HTERT RPE-1 (cell line): ENCODE results near the gene ZCCHC14.
"Not testable (repeated sequence)": the region's sequence is repeated elsewhere in the genome, so short reads cannot be mapped to it uniquely, and the experiment has no call there.

Experiments used
- in situ Hi-C: fragments of 300-500 bp; cut with MboI; formaldehyde crosslinking; loops from 4 replicates; pipeline ENCODE4 v1.14.3; 2020; ENCODE audit warnings: low sequenced_read_pairs

The ZCCHC14 gene

DNA sequence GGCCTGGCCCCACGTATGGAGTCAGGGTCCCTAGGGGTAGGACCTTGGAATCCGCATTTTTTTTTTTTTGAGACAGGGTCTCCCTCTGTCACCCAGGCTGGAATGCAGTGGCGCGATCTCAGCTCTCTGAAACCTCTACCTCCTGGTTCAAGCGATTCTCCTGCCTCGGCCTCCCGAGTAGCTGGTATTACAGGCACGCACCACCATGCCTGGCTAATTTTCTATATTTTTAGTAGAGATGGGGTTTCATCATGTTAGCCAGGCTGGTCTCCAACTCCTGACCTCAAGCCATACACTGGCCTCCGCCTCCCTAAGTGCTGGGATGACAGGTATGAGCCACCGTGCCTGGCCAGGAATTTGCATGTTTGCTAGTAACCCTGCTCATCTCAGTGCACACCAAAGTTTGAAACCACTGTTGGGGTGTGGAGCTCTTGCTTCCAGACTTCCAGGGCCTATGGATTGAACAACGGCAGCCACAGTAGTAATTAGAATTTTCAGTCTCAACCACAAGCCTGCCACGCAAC, 5.0 kb upstream of the ZCCHC14 start:
- in situ Hi-C loops = not testable (repeated sequence)

DNA sequence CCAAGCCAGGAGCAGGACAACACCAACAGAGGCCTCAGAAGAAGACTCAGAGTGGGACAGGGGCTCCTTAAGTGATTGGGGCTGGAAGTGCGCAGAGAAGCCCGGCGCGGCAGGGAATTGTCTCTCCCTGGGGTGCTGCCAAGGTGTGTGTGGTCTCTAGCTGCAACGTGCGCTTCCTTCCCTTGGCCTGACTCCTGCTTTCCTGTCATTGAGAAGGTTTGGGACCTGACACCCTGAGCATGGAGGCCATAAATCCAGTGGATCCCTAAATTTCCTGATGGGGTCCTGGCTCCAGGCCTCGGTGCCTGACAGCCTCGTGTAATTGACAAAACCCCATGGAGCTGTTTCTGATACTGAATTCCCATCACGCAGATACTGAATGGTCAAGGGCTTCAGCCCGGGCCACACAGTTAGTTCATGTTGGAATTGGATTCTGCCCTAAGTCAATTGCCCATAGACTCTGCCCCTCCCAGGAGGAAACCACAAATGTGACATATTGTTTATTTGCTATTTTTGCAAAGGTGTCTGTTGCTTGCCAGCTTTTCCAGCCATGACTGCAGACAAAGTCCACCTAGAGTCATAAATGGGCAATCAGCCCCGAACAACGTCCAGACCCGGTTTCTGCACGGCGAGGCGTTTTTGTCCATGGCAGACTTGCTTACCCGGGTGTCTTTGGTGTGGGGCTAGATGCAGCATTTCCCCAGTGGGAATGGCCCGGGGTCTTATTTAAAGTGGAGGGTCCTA, 4.4 kb upstream of the ZCCHC14 start:
- in situ Hi-C loops = not testable (repeated sequence)

DNA sequence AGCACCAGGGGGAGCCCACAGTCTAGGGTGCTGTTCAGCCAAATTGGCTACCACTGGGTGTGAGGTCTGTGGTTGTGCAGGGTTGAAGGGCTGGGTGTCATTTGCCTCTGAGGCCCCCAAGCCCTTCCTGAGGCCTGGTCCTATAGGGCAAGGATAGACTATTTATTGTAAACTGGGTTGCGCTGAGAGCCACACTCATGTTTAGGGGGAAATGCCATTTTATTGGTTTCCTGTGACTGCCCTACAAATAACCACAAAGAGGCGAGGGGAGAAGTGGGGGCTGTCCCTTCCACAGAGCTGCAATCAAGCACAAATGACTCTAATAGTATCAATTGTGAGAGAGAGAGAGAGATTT, 3.6 kb upstream of the ZCCHC14 start:
- in situ Hi-C loops = no loop called here

DNA sequence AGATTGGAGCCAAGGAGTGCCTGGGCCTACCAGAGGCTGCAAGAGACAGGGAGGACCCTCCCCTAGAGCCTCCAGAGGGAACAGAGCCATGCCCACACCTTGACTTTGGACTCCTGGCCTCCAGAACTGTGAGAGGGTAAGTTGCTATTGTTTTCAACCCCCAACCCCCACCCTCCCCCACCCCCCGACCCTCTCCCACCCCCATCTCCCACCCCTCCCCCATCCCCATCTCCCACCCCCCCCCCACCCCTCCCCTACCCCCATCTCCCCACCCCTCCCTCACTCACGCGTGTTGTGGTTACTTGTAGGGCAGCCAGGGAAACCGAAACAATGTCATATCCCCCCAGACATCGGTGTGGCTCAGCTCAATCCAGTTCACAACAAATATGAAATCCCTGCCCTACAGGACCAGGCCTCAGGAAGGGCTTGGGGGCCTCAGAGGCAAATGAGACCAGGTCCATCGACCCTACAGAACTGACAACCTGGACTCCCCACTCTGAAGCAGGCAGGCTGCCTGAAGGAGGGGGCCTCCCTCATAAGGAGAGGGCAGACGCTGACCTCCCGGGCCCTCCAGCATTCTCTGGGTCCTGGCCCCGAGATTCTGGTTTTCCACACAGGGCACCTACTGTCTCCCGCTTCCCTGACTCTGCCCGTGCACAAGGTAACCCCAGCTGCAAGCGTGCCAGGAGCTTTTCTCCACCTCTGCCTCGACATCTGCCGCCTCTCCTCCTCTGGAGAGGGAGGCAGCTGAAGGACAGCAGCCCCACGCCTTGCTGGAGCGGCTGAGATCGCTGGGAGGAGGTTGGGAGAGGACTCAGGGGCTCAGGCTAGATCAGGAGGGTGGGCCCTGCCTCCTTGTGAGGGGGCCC, 3.0 kb upstream of the ZCCHC14 start:
- in situ Hi-C loops = no loop called here

DNA sequence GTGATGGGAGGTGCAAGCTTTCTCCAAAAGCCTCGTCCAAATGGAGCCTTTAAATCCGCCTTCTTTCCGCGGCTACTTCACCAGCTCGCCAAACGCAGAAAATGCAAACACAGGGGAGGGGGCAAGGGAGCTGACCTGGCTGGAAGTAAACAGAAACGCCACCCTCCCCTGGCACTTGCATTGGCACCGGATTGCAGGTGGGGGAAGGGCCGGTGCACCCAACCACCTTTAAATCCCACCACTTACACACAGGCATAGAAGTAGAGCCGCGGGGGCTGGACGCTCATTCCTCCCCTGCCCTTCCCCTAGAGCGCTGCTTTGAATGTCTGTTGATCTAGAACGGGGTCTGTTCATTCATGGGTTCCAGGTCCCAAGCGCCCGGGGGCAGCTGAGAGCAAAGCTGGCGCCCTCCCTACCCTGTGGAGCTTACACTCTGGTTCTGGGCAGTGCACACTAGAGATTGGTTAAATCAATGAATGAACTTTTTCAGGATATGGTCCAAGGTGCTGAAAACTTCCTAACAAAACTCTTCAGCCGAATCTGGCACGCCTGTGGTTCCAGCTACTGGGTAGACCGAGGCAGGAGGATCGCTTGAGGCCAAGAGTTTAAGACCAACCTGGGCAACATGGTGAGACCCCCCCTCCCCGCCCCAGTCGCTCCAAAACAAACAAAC, 920 bp upstream of the ZCCHC14 start:
- in situ Hi-C loops = no loop called here

DNA sequence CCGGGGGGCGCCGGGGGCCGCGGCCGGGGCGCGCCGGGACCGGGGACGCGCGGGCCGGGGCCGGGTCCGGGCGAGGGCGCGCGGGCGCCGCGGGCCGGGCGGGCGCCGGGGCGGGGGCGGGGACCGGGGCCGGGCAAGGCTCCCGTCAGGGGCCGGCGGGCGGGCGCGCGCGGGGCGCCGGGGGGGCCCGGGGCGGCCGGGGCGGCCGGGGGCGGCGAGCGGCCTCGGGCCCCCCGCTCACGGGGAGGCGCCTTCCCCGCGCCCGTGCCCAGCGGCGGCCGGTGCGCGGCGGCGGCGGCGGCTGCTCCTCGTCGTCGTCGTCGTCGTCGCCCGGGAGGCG, 563 bp downstream of the ZCCHC14 start:
- in situ Hi-C loops = no loop called here

DNA sequence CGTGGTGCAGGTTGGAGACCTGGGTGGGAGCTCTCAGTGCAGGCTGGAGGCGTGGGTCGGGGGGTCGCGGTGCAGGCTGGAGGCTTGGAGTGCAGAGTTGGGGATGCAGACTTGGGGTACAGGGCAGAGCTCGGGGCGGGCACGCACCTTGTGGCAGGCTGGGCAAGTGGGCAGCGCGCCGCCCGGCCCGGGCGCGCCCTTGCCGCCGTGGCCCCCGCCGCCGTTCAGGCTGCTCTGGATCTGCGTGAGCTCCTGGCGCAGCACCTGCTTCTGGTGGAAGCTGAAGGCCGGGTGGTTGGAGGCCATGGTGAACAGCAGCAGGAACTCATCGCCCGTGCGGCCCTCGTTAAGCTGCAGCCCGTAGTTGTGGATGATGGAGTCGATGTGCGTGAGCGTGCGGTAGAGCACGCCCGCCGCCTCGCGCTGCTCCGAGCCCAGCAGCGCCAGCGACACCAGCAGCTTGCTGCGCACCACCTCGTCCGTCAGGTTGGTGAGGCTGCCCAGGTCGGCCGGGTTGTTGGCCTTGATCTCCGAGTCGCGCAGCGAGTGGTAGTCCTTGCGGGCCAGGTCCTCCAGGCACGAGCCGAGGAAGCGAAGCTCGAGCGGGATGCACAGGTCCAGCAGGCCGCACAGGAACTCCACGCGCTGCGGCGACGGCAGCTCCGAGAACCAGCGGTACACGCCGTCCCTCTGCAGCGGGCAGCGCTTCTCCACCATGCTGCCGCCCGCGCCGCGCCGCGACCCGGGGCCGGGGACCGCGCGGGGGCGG, 1.1 kb downstream of the ZCCHC14 start:
- in situ Hi-C loops = no loop called here

DNA sequence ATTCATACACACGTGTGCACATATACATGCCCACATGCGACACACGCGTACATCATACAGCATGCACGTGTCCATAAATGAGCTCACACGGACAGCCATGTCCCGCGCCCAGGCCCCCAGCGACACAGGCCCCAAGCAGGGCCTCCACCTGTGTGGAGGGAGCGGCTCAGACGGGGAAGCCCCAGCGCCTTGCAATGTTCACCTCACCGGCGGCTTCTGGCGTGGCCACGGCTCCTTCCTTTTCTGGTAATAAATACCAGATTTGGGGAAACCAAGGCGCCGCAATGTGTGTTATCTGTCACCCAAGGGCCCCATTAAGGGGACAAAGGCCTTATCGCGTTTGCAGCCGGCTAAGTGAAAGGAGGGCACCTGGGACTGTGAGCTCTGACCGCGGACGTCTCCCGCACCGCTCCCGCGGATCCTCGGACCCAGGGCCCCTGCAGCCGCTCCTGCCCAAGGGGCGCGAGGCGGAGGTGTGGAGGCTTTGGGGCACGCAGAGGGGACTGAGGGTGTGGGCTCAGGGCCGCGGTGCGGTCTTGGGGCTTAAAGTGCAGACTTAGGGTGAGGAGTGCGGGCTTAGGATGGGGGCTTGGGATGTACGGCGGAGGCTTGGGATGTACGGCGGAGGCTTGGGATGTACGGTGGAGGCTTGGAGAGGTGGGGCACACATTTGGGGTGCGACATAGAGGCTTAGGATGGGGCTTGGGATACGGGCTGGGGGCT, 1.9 kb downstream of the ZCCHC14 start:
- in situ Hi-C loops = not testable (repeated sequence)

DNA sequence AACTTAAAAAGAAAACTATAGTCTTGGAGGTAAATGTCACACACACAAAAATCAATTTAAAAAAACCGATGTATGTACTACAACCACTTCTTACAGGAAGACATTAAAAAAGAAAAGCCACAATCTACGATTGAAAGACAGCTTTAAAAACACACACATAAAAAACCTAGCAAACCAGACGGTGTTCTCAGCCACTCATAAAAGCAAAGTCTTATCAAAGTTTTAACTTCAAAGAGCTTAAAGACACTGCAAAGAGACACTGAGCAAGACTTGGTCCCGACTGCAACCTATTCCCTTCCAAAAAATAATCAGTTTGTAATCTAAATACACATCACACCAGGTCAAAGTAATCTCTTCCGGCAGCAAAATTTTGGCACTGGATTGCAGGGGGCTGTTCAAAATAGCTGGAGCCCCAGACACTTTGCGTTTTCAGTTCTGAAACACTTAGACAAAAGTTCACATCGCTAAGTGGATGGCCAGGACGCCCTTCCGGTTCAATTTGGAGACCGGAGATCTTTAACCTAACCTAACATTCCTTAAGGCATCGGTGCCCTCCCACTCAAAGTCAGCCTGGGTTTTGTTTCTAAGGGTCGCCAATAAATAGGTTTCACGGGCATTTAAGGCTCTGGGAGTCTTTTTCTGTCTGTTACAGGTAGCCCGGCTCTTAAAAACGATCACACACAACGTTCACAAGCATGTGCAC, 2.6 kb downstream of the ZCCHC14 start:
- in situ Hi-C loops = no loop called here

DNA sequence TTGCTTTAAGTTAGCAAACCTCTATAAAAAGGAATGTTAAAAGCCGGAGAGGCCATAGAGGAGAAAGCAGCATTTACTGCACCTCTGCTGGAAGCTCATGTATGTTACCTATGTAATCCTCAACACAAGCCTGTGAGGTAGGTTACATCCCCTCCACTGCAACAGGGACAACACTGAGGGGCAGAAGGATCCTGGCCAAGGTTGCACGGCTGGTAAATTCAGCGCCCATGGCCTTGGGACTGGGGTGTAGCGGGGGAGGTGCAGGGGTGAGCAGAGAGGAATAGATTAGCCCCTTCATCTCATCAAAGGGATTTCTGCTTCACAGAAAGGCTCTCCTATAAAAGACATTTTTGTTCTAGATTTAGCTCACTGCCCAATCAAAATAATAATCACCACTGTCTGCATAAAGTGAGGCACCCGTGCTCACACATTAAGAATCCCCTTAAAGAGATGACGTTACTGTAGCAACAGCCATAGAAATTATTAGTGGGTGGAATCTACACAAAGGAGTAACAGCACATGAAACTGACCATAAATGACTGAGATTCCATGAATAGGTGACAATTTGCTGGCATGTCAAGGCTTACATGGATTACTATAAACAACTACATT, 3.3 kb downstream of the ZCCHC14 start:
- in situ Hi-C loops = no loop called here

DNA sequence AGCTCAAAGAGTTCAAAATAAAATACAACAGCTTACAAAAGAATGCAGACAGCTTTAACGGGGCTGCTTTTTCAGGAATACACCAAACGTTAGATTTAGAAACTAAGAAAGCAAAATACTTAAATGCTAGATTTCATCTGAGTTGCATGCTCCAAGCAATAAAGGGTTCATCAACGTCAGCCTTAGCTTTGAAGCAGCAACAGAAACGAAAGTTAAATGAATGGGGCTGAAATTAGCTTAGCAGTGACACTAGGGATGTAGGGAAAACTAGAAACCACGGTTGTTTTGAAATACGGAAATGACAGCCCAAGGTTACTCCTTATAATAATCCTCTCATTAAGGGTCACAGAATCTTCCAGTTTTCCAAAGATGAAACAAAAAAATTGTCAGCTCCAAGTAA, 3.9 kb downstream of the ZCCHC14 start:
- in situ Hi-C loops = not testable (repeated sequence)

DNA sequence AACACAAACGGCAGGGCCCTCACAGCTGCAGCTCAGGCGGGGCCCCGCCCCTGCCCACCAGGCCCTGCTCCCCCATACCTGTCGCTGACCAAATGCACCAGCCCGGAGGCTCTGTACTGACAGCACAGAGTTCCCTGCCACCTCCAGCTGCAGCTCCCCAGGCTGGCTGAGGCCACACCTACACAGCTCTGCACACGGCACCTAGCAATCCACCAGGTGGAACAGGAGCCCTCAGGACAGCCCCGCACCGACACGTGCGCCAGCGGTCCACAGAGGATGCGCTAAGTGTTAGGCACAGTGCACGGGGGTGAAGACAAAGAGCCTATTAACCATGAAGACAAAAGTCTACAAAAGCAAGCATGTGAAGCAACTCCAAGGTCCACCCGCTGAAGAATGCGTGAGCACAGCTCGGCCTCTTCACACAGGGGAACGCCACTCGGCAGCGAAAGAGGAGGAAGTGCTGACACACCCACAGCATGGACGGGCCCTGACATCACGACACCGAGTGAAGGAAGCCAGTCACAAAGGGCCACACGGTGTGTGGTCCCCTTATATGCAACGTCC, 5.4 kb downstream of the ZCCHC14 start:
- in situ Hi-C loops = no loop called here

DNA sequence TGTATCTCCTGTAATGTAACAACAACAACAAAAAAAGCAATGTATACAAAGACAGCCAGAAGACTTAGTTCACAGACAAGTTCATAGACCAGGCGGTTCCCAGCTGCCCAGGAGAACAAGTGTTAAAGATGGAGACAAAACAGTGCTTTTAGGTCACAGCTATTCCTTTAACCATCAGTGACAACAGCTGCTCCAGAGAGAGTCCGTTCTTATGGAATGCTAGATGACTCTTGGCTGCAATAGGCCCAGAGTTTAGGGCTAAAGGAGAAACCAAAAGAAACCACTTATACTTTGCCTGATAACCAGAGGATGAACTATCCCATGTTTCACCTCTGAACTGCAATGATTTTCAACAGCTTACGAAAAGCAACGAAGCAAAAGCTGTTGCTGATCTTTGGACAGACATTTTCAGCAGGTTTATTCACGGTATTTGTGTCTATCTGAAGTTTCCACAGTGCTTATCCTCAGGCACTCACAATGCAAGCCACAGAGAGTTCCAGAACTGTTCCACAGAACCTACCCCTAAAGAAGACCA, 6.0 kb downstream of the ZCCHC14 start:
- in situ Hi-C loops = no loop called here

DNA sequence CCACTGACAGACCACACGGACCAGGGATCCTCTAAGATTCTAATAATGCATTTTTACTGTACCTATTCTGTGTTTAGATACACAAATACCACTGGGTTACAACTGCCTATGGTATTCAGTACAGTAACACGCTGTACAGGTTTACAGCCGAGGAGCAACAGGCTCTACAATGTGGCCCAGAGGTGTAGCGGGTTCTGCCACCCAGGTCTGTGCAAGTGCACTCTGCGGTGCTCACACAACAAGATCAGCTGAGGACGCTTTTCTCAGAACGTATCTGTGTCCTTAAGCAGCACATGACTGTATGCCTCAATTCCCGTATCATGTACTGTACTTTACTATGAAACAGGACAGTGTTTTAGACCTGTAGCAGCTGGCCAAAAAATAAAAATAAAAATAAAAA, 6.5 kb downstream of the ZCCHC14 start:
- in situ Hi-C loops = no loop called here

DNA sequence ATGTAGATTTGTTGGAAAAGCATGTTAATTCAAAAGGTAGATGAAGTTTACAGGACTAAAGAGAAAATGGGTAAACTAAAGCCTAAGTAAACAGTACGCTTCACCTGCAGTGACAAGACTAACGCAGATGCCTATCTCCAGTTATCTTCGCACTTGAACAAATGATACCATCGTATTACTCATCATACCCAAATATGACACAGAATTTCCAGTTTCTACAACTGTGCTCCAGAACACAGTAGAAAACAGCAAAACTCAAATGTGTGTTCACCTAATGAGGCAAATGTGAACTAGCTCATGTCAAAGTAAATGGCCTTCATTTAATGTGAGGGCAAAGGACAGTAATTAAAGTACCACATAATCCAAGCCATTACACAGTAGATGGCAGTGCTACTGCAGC, 7.0 kb downstream of the ZCCHC14 start:
- in situ Hi-C loops = not testable (repeated sequence)

DNA sequence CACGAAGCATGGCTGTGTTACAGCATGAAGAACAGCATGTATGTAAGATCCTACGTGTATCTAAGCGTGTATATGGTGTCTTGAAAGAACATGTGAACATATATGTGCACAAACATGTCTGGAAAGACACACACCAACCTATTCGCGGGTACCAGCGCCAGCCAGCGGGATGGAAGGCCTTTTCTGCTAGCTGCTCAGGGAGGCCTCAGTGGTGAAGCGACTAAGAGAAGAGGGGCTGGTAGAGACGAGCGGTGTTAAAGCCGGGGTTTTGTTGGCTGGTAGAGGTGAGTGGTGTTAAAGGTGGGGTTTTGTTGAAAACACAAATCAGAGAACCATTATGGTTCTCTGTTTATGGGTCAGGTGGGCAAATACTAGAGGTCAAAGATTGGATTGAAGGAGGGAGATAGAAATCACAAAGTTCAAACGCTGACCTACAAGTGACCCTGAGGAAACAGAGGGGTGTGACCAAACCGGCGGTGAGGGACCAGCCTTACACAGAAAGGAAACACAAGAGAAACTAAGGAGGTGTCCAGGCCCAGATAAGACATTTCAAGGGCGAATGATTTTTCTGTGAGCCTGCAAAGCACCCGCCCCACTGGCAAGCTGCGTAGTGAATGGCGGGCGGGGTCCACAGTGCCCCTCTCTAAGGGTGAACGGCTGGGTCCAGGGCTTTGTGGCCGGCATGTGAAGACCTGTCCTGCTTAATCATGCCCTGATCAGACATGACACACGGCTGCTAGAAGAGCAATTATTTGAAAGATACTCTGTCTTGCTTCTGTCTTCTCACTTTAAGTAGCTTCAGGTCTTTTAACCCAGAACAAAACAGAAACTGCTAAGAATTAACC, 8.1 kb downstream of the ZCCHC14 start:
- in situ Hi-C loops = no loop called here

DNA sequence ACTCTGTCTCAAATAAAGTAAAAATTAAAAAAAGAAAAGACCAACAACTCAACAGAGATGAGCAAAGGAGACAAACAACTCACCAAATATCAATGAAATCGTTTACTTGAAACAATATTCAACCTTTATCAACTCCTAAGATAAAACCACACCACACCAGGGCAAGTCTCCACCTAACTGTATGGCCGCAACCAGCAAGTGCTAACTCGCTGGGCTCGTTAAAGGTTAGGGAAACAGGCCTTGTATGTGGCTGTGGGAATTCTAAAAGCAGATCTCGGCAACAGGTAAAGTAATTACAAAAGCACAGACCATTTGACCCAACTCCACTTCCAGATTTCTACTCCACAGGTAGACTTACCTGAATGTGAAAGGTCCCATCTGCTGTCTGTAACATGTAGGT, 9.3 kb downstream of the ZCCHC14 start:
- in situ Hi-C loops = no loop called here

DNA sequence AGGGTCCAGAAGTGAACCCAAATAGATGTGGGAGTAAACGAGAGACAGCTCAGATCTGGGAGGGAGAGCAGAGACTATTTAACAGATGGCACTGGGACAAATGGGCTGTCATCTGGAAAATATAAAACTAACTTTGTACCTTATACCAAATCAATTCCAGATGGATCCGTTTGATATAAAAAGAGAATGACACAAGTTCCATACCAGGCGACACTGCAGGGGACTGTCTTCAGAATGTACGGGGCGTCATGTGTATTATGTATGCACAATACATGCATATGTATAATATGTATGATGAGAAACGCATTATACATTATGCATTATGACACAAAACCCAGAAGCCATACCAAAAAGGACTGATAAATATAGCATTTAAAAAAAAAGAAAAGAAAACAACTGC, 10.2 kb downstream of the ZCCHC14 start:
- in situ Hi-C loops = not testable (repeated sequence)
